Stimulated activated CD4-positive, alpha-beta T cell treated with anti-CD3 and anti-CD28 coated beads, Interleukin-1b, Interleukin-23, amount 100 ng/mL, for 1 hour (primary cell): ENCODE measurements around the gene ACACA.

Experiments
- DNase-seq, 2 donors: peaks; one replicate each; pipeline ENCODE4 v3.0.0-alpha.2; 2020; ENCODE audit warnings: low read depth in 2 of 2

Gene ACACA

DNA sequence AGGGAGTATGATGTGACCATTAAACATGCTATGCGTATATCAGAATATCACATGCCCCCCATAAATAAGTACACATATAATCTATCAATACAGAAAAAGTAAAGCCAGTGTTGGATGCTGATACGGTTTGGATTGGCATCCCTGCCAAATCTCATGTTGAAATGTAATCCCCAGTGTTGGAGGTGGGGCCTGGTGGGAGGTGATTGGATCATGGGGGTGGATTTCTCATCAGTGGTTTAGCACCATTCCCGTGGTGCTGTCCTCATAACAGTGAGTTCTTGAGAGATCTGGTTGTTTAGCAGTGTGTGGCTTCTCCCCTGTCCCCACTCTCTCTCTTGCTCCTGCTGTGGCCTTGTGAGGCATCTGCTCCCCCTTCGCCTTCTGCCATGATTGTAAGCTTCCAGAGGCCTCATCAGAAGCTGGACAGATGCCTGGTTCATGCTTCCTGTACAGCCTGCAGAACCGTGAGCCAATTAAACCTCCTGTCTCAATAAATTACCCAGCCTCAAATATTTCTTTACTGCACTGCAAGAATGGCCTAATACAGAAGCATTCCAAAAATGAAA lies 369.0 kb downstream of the ACACA start:
- no peak for DNase-seq
